Testis (tissue), 3 donors: Measurements from ENCODE around the gene GRHPR. TPM values are rescaled to one million over a fixed set of nuclear protein-coding genes. Genes with fewer than 3 reads are reported as not detected.

ENCODE experiments used
- DNase-seq: peaks from one replicate; pipeline ENCODE4 v3.0.0-alpha.2; 2019
- H3K27ac ChIP-seq, 2 donors: fragments of 200-600 bp; sonication (generic); one replicate each; pipeline ENCODE4 v1.5.1; 2019
- H3K27me3 ChIP-seq: fragments of 200-600 bp; sonication (generic); one replicate; pipeline ENCODE4 v1.5.1; 2019
- H3K36me3 ChIP-seq: fragments of 200-600 bp; sonication (generic); one replicate; pipeline ENCODE4 v1.5.1; 2017; ENCODE audit warnings: low read depth; ENCODE audit errors: missing control alignments
- H3K4me1 ChIP-seq: fragments of 200-600 bp; sonication (generic); one replicate; pipeline ENCODE4 v1.5.1; 2019
- H3K4me3 ChIP-seq, 2 donors: fragments of 200-600 bp; sonication (generic); one replicate each; pipeline ENCODE4 v1.5.1; 2017 to 2019
- H3K9me3 ChIP-seq: fragments of 200-600 bp; sonication (generic); one replicate; pipeline ENCODE4 v1.5.1; 2017
- POLR2A ChIP-seq: fragments of 450-650 bp; IDR thresholded peaks from one replicate; pipeline ENCODE4 v1.6.1; 2017; ENCODE audit warnings: antibody characterized with exemption, mild to moderate bottlenecking, moderate library complexity
- WGBS, 2 donors: methylation state at CpG; one replicate each; pipeline ENCODE4 v1.1.5; 2018; 5-methylcytosine and 5-hydroxymethylcytosine counted together
- intact Hi-C: fragments of 100-400 bp; cut with DNase I; formaldehyde crosslinking; loops from one replicate; pipeline ENCODE4 v1.15.1; 2023; ENCODE audit warnings: low total_unique reads
- polyA plus RNA-seq: library from polyadenylated mRNA; stranded (reverse); fragments of 350-450 nt; fragmentation: Illumina TruSeq; extraction: RNeasy Lipid Tissue Mini Kit (QIAGEN cat#74804); gene quantifications from one replicate; pipeline ENCODE4 v1.2.3, GENCODE V29; 2014; ENCODE audit warnings: low read depth, low replicate concordance; ENCODE audit not compliant: insufficient read depth
- total RNA-seq, 2 donors: library from RNA; depleted of rRNA; stranded (reverse); fragments of >200 nt; gene quantifications; one replicate each; pipeline ENCODE4 v1.2.3, GENCODE V29; 2016
- TF ChIP-seq, protein P1 (sequence below), 3 experiments: fragments of 450-650 bp in 2 of 3; fragments of 200-600 bp in 1 of 3; sonication (generic) in 1 of 3; IDR thresholded peaks; one replicate each; pipeline ENCODE4 v1.5.1; 2016 to 2019; ENCODE audit warnings: antibody characterized with exemption in 3 of 3, mild to moderate bottlenecking in 2 of 3, moderate library complexity in 1 of 3

The GRHPR gene
- total and polyA plus RNA-seq, 3 donors from 2014 or later, result 130 to 262 (median 195) TPM

DNA sequence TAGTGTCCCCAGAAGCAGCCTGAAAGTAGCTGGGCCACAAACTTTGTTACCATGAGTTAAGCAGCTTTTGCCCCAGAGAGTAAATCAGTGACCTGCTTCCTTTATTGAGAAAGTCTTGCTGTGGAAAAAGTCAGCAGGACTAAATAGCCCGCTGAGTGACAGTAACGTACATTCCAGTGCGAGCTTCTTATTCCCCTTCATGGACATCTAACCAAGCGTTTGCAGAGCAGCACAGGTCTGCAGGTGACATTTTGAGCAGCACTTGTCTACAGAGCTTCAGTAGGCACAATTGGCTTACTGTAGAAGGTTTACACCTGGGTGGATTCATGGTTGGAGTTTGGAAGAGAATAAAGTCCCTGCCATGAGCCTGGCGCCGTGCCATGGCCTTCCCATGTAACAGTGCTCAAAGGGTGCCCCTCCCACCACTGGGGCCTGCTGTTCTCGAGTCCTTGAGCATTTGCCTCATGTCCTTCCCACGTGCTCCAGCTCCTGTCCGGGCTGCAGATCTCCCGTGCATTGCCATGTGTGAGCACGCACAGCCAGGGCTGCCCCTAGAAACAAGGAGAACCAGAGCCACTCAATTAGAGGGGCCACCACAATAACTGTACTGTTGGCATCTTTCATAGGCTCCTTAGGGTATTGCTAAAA lies 41.3 kb upstream of the GRHPR start:
- TF ChIP-seq, protein P1, sequence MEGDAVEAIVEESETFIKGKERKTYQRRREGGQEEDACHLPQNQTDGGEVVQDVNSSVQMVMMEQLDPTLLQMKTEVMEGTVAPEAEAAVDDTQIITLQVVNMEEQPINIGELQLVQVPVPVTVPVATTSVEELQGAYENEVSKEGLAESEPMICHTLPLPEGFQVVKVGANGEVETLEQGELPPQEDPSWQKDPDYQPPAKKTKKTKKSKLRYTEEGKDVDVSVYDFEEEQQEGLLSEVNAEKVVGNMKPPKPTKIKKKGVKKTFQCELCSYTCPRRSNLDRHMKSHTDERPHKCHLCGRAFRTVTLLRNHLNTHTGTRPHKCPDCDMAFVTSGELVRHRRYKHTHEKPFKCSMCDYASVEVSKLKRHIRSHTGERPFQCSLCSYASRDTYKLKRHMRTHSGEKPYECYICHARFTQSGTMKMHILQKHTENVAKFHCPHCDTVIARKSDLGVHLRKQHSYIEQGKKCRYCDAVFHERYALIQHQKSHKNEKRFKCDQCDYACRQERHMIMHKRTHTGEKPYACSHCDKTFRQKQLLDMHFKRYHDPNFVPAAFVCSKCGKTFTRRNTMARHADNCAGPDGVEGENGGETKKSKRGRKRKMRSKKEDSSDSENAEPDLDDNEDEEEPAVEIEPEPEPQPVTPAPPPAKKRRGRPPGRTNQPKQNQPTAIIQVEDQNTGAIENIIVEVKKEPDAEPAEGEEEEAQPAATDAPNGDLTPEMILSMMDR (IDR thresholded peaks at IDR 0.05), result no peak
- TF ChIP-seq POLR2A, result no peak
- no peak overlapping the region for H3K4me3 ChIP-seq
- 78 to 82% methylated on average over 9 to 11 of the region's 11 CpGs for WGBS, 2 donors
- no peak overlapping the region for H3K27ac ChIP-seq
- intact Hi-C loops, result no loop called here
- peak; percentile 33 for DNase-seq
- H3K9me3 ChIP-seq, result no peaks in the 10 kb centered on the region
- no peaks in the 10 kb centered on the region for H3K4me1 ChIP-seq
- no peaks in the 10 kb centered on the region for H3K36me3 ChIP-seq
- no peaks in the 10 kb centered on the region for H3K27me3 ChIP-seq

DNA sequence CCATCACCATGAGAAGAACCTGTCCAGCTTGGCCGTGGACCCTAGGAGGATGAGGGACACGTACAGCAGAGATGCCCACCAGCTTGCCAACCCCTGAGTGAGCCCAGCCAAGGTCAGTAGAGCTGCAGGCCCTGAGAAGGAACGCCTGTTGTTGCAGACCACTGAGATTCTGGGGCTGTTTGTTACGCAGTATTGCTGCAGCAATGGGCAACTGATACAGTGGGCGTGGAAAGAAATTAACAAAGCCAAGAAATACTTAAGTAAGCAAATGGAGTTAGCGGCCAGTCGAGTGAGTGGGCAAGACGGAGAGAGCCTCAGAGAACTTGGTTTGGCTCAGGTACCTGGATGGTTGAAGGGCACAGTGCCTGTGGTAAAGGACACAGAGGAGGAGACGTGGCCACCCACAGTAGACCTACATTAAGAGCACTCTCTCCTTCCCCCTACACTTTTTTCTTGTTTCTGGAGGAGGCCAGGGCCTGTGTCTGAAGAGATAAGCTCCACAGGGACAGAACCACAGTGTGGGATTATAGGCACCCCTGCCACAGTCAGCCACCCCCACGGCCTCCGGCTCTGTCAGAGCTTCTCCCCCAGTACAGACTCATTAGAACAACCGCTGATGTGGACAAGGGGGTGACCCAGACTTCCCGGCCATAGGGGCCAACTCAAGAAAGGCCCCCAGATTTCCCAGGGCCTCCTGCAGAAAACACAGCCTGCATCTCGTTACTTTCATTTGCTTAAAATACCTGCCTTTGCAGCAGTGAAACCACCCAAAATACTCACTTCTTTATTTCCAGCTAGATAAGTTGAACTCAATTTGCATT lies 40.1 kb upstream of the GRHPR start:
- TF ChIP-seq, protein P1 (IDR thresholded peaks at IDR 0.05), result no peak
- TF ChIP-seq POLR2A, result no peak
- DNase-seq, result no peak
- intact Hi-C loops, result no loop called here
- H3K27ac ChIP-seq, result no peak overlapping the region
- no peak overlapping the region for H3K4me3 ChIP-seq
- no peaks in the 10 kb centered on the region for H3K4me1 ChIP-seq
- no peaks in the 10 kb centered on the region for H3K9me3 ChIP-seq
- WGBS, 2 donors, result 75 to 84% methylated on average over 14 of the region's 14 CpGs
- H3K27me3 ChIP-seq, result no peaks in the 10 kb centered on the region
- H3K36me3 ChIP-seq, result no peaks in the 10 kb centered on the region

DNA sequence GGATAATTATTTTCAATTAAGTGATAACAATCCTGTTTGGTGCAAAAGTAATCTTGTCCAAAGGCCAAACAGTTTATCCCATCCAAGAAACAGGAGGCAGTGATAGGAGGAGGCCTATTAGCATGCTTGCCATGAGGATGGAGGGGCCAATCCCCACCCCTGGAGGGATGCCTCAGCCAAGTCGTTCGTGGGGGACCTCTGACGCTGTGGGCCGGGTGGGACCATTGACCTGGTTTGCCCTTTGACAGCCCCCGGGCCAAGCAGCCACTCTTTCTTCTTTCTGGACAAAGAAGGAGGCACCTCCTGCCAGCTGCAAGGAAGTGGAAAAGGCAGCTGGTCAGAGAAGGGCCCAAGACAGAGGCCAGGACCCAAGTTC lies 39.5 kb upstream of the GRHPR start:
- TF ChIP-seq, protein P1 (IDR thresholded peaks at IDR 0.05), result no peak
- no peak for TF ChIP-seq POLR2A

DNA sequence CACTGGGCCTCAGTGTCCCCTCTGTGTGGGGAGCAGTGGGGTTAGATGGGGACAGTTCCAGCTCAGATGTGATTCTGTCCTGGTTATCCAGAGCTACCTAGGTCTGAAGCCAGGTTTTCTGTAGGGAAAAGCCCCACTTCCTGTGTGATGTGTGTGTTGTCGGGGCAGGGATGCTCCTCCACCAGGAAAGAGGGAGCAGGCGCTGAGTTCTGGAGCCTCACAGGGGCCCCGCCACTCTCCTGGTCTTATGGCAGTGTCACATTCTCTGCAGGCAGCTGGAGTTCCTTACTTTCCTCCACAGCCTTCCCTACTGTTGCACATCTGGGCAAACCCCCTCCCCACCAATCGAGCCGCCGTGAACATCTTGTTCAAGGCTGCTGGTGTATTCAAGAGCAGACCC lies 39.1 kb upstream of the GRHPR start:
- TF ChIP-seq POLR2A, result no peak
- TF ChIP-seq, protein P1 (IDR thresholded peaks at IDR 0.05), result no peak
- intact Hi-C loops, result no loop called here
- Histone ChIP-seq H3K4me1 (no peaks in the 10 kb centered on the region), H3K4me3 (no peak overlapping the region), H3K27ac (no peak overlapping the region), H3K36me3 (no peaks in the 10 kb centered on the region), H3K27me3 (no peaks in the 10 kb centered on the region), H3K9me3 (no peaks in the 10 kb centered on the region)
- WGBS, 2 donors, result 85 to 89% methylated on average over 6 of the region's 6 CpGs
- DNase-seq, result no peak

More for the DNA sequence above, 39.5 kb upstream of the GRHPR start:
- H3K4me1 ChIP-seq, result no peaks in the 10 kb centered on the region
- no peaks in the 10 kb centered on the region for H3K9me3 ChIP-seq
- H3K4me3 ChIP-seq, result no peak overlapping the region
- no peaks in the 10 kb centered on the region for H3K27me3 ChIP-seq
- H3K27ac ChIP-seq, result no peak overlapping the region
- DNase-seq, result no peak
- WGBS, 2 donors, result 58 to 100% methylated on average over 2 to 5 of the region's 5 CpGs
- intact Hi-C loops, result no loop called here
- no peaks in the 10 kb centered on the region for H3K36me3 ChIP-seq
